NCI-H748 (cell line): ENCODE data around the gene ALK.

Source experiments
- DNase-seq: peaks from one replicate; lab custom pipeline; 2025; ENCODE audit not compliant: unreplicated experiment; lab: John Stamatoyannopoulos, UW

The ALK gene

DNA sequence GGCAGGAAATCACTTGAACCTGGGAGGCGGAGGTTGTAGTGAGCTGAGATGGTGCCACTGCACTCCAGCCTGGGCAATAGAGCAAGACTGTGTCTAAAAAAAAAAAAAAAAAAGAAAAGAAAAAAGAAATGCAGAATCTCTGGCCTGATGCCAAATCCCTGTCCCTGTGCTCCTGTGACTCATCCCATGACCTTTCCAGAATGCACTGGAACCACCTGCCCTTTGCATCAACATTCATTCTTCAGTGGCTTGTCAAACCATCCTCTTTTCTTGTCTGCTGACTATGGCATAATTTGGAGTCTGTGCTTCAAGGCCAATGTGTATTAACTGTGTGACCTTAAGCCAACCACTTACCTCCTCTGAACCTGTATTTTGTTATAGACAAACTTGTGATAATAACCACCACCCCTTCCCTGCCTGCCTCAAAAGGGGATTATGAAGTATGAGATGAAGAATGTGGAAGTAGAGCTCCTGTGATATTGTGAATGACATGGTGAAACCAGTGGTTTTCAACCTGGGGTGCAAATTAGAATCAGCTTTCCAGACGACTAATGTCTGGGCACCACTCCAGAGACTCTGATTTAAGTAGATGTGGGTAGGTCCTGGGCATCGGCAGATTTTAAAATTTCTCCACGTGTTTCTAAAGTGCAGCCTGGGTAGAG lies 616.9 kb downstream of the ALK start:
- DNase-seq: no peak

GRCh38 chr2:29296585-29296984 lies 624.8 kb downstream of the ALK start:
- no peak for DNase-seq

DNA sequence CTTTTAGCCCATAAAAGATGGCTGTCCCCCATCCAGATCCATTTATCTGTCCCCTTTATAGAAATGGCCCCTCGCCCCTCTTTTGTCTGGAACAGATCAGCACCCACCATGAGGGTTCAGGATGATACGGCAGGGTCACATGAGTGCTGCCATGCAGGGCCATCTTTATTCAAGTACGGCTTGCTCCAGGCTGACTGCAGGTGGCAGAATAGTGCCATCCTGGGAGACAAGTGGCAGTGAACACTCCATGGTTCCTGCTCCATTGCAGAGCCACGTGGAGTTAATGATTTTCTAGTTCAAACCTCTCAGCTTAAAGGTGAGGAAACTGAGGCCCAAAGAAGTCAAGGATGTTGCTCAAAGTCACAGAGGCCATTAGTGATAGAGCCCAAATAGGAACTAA lies 625.5 kb downstream of the ALK start:
- DNase-seq: no peak

DNA sequence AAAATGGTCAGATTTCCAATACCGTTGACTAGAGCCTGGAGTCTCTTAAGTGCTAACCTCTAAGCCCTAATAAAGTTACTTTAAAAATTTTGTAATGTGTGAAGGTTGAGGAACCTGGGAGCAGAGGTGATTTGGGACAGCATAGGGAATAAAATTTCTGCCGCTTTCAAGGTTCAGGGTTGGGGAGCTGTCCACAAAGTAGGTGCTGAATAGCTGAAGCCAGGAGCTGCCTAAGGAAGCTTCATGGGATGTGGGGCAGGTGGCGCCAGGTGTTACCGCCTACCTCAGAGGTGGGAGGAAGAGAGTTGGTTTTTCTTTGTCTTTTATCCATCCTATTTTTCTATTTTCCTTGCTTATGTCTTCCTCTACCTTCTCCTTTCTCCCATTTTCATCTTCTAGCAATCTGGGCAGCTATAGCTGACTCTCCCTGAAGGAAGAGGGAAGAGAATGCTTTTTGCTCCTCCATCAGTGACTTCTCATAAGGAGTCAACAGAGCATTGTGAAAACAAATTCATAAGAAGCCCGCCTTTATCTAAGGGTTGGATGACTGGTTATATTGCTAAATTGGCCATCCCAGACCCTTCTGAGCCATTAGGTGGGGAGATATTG lies 627.5 kb downstream of the ALK start:
- DNase-seq: no peak

- DNase-seq: no peak
Observed at GRCh38 chr2:29290293-29291047, 630.9 kb downstream of the ALK start.

- DNase-seq: no peak
Observed at GRCh38 chr2:29284671-29285070, 636.7 kb downstream of the ALK start.

DNA sequence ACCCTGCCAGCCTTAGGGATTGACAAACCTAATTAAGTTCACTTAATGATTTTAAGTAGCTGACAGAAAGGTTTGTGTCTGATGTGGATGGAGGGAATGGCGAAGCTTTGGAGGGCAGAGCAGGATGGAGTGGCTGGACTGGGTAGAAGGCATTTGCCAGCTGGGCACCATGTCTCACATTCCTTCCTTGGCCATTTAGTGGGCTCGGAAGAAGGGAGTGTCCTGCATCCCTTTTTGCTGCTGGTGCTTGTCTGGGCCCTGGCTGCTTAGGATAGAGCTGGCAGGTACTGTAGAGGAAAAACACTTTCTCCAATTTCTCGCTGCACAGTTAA lies 639.5 kb downstream of the ALK start:
- DNase-seq: no peak

DNA sequence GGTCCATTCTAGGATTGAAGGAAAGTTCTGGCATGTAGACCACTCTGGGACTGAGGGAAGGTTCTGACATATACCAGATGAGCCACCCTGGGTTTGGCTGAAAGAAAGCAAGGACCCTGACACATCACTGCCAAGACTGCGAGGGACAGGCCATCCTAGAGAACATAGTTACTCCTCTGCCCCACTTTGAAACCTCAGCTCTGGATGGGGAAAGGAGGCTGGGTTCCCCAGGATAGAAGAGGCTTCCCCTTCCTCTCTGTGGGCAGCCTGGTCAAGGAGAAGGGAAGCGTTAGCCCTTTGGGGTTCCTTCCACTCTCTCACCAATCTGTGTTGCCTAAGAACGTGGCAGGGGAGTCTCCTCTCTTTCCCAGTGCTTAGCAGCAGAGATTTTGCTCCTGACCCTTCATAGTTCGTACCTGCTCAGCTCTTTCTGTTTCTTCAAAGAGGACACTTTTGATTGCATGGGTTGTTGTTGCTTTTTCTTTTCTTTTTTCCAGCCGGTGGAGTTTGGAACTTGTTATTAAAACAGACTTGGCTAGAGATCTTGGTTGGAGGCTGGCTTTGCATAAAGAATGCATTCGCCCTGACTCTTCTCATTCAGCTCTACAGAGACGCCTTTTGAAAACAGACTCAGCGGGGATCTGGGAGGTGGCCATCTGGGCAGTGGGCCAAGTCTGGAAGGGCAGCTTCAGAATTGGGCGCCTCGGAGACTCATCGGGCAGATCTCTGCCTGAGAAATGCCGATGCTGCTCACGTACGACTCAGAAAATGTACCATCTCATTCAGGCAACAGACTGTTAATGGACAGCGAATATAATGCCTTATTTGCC lies 640.1 kb downstream of the ALK start:
- DNase-seq: peak; percentile 63

DNA sequence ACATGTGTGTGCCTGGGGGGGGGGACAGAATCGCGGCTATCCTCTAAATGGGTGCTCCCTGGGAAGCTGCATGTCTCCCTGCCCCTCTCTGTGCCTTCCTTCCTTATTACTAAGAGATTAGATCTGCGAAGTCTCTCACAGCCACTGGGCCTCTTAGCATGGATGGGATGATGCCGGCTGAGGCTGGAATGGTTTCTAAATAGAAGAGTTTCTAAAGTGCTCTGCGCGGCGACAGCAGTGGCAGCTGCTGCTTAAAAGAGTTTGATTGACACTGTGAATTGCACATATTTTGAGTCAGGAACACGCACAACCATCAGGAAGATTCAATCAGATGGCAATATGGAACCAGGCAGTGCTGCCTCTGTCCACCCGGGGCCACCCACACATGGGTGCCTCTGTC lies 642.4 kb downstream of the ALK start:
- DNase-seq: no peak

DNA sequence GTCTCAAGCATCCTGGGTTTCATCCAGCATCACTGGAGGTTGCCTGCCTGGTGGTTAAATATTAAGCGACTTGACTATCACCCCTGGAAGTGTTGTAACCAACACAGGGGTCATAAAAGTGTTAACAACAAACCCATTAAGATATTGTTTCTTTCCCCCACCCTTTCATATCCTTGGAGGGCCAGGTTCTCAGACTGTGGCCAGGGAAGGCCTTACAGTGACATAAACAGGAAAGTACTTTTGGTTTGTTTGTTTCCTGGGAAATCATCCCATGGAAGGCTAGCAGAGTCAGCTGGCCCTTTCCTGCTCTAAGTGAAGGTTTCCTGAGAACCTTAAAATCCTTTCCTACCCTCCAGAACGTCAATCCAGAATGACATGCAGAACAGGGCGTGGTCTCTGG lies 645.2 kb downstream of the ALK start:
- DNase-seq: no peak

- DNase-seq: no peak
Observed at GRCh38 chr2:29275186-29275585, 646.2 kb downstream of the ALK start.

- DNase-seq: no peak
Observed at GRCh38 chr2:29273685-29274611, 647.4 kb downstream of the ALK start.

GRCh38 chr2:29273004-29273684 lies 648.2 kb downstream of the ALK start:
- no peak for DNase-seq

DNA sequence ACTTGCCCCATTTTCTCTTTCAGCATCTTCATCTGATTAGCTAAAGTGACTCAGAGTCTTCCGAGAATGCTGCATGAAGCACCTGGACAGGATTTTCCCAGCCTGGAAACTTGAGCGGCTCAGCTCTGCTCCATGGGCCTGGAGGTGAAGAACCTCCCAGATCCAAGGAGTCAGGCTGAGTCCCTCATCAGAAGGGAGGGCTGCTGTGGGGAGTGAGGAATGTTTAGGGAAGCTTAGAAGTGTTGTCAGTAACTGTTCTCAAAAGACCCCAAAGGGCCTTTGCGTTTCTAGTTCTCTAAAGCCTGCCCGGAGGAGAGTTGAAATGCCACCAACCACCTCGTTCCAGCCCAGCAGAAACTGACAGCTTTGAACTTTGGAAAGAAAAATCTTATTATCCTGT lies 649.1 kb downstream of the ALK start:
- no peak for DNase-seq

DNA sequence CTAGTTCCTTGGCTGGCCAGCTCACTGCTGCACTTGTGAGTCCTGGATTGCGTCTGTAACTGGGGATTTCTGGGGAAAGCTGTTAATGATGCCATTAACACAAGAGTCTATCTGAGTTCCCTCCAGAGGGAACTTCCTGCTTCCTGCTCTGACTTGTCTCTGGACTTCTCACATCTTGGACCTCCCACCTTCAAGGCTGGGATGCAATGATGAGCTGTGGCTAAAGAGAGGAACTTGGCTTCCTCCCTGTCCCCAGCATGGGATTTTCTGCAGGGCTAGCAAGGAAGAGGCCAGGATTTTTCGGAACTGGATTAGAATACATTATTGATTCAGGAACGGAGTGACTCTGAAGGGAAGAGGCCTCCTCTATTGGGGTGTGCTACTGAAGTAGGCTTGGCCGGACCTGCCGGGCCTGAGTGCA lies 650.7 kb downstream of the ALK start:
- DNase-seq: no peak

GRCh38 chr2:29269765-29270109 lies 651.6 kb downstream of the ALK start:
- no peak for DNase-seq

DNA sequence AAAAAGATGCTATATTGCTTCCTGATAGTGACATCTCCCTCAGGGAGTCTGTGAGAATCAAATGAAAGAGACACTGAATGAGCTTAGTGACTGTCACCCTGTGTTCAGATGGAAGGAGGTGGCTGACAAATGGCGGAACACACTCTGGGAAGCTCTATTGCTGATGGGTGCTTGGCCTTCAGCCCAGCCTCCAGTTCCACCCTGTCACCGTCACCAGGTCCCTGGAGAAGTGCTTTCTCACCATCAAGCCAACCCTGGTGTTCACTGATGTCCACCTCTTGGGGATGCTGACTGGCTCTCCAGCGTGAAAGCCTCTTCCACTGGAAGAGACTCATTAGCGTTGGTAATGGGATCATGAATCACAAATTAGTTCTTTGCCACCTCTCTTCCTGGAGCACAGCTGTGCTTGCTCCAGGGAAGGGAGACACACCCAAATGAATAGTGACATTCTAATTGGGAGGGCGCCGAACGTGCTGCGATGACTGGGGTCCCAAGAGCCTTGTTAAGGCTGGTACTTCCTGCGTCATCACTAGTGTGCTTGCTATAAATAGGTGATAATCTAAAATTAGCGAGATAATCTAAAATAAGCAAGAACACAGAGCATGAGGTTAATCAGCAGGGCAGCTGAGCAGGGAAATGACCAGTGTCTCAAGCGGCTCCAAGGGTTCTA lies 652.2 kb downstream of the ALK start:
- no peak for DNase-seq

DNA sequence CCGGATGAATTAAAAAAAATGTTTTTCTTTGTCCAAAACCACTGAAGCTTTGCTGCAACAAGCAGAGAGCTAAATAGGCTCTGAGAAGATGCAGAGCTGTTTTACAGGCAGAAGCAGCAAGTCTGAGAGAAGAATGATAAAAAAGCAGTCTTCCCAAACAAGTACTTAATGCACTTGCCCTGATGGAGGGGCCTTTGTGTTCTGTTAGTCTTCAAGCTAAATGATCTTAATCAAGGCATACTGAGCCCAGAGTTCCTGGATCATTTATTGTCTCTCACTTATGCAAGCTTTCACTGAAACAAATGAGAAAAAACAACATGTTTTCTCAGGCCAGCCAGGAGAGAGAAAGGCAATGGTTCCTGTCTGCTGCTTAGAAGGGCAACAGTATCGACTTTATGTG lies 653.7 kb downstream of the ALK start:
- DNase-seq: no peak

GRCh38 chr2:29263886-29264285 lies 657.5 kb downstream of the ALK start:
- no peak for DNase-seq
